ENCODE results near the gene SLC38A10. TPM values are rescaled to one million over a fixed set of nuclear protein-coding genes. Genes with fewer than 3 reads are reported as not detected.

SLC38A10 gene
- total and polyA plus RNA-seq, 10 of the 15 experiments (the other 5 are each of a cell fraction or from before 2014, with no cell fraction given), result 0.52 to 67.9 (median 22.1) TPM

DNA sequence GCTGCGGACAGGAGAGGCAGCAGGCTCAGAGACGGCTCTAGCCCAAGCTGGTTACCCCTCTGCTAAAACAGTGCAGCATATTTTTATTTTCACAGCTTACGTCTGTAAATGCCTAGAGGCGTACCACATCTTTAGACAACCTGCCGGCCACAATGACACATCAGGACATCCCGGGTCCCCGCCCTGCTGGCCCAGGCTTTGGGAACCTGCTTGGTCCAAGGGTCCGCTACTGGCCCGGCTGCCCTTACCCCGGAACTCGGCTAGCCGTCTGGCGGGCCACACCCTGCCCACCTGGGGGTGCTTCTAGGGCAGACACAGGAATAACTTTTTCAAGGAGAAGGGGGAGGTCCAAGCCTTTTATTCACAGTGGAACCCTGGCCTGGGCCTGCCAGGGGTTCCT lies 76.6 kb downstream of the SLC38A10 start:
- Histone ChIP-seq H3K79me2 (ENCODE audit: control insufficient read depth, insufficient read depth, low read length) (peaks cover 3% of the 10 kb centered on the region), H3K4me2 (ENCODE audit: control insufficient read depth, insufficient read depth) (no peak overlapping the region), H3K4me3 (no peak overlapping the region), H3K36me3 (ENCODE audit: control insufficient read depth in 2 of 2, insufficient read depth in 2 of 2, low read length in 1 of 2) (no peaks in the 10 kb centered on the region), H3K27me3 (replicated peaks in 1 of 2; ENCODE audit: control insufficient read depth in 2 of 2, insufficient read depth in 2 of 2, low read length in 1 of 2) (no peaks in the 10 kb centered on the region), H2AFZ (ENCODE audit: control insufficient read depth, low read depth, low read length) (no peak overlapping the region), H3K4me1 (ENCODE audit: control insufficient read depth, insufficient read depth, low read length) (peaks cover 6% of the 10 kb centered on the region), H3K27ac (ENCODE audit: control insufficient read depth, insufficient read depth) (no peak overlapping the region), H3K9me3 (replicated peaks; ENCODE audit: control insufficient read depth, insufficient read depth, low read length) (no peaks in the 10 kb centered on the region), H4K20me1 (ENCODE audit: control insufficient read depth, insufficient read depth) (no peaks in the 10 kb centered on the region), H3K9ac (ENCODE audit: control insufficient read depth, insufficient read depth, low read length) (no peak overlapping the region)
- TF ChIP-seq FOXM1 (IDR thresholded peaks at IDR 0.05; ENCODE audit: low read depth, low read length), result no peak
- TF ChIP-seq, protein P1, sequence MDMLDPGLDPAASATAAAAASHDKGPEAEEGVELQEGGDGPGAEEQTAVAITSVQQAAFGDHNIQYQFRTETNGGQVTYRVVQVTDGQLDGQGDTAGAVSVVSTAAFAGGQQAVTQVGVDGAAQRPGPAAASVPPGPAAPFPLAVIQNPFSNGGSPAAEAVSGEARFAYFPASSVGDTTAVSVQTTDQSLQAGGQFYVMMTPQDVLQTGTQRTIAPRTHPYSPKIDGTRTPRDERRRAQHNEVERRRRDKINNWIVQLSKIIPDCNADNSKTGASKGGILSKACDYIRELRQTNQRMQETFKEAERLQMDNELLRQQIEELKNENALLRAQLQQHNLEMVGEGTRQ (IDR thresholded peaks at IDR 0.05; ENCODE audit: borderline replicate concordance, low read depth, low read length), result no peak
- no peak for TF ChIP-seq JUND (IDR thresholded peaks at IDR 0.05; ENCODE audit: low read depth, low read length)
- intact Hi-C loops (cut with micrococcal nuclease; ENCODE audit: unreplicated experiment) (no loop called here), in situ Hi-C loops (cut with MboI) (loop anchor here (5.0 kb wide), 1 partner anchor 51 kb away; the partner anchor contains the start of genes AATK and PVALEF)
- no peak for FAIRE-seq
- no peak for DNase-seq (ENCODE audit: low read depth, low spot score)
- no TSS peak for BruUV-seq (replicated peaks)
- 93% methylated on average over 13 of the region's 13 CpGs for WGBS (ENCODE audit: insufficient coverage, insufficient replicate concordance, low lambda C conversion rate, missing lambda C conversion rate)
- RAD21 ChIA-PET (ENCODE audit: unreplicated experiment), result no interaction called here
- POLR2A ChIA-PET, result interaction anchor here (0.6 kb wide), 1 partner anchor 349 kb away, joined by 3 read pairs; no protein-coding TSS in a partner anchor
- CTCF ChIA-PET, result no interaction called here
- ATAC-seq, result no peak
- SMC1A ChIA-PET (ENCODE audit: uncharacterized antibody, unreplicated experiment), result no interaction called here

DNA sequence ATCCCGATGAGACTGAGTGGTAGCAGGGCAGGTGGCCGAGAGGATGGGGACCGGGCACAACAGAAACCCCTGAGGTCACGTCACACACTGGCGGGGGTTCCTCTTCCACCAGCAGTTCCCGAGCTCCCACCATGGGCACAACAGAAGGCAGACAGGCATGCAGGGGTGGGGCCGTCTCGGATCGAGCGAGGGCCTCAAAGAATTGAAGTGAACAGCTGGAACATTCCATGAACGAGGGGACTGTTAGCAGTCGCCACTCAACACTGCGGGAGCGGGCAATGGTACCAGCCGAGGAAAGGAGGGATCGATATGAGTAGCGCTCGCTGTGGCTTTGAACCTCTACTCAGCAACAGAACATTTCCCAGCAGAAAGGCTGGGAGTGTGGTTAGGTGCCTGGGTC lies 77.6 kb downstream of the SLC38A10 start:
- in situ Hi-C loops (cut with MboI), result loop anchor here (5.0 kb wide), 1 partner anchor 50 kb away; the partner anchor contains the start of genes AATK and PVALEF
- no peak for ATAC-seq
- Histone ChIP-seq H3K4me1 (ENCODE audit: control insufficient read depth, insufficient read depth, low read length) (peaks cover 4% of the 10 kb centered on the region), H3K79me2 (ENCODE audit: control insufficient read depth, insufficient read depth, low read length) (peaks cover 3% of the 10 kb centered on the region), H2AFZ (ENCODE audit: control insufficient read depth, low read depth, low read length) (no peak overlapping the region), H4K20me1 (ENCODE audit: control insufficient read depth, insufficient read depth) (no peaks in the 10 kb centered on the region), H3K9me3 (replicated peaks; ENCODE audit: control insufficient read depth, insufficient read depth, low read length) (no peaks in the 10 kb centered on the region), H3K27me3 (replicated peaks in 1 of 2; ENCODE audit: control insufficient read depth in 2 of 2, insufficient read depth in 2 of 2, low read length in 1 of 2) (no peaks in the 10 kb centered on the region), H3K4me3 (no peak overlapping the region), H3K4me2 (ENCODE audit: control insufficient read depth, insufficient read depth) (no peak overlapping the region), H3K27ac (ENCODE audit: control insufficient read depth, insufficient read depth) (no peak overlapping the region), H3K36me3 (ENCODE audit: control insufficient read depth in 2 of 2, insufficient read depth in 2 of 2, low read length in 1 of 2) (no peaks in the 10 kb centered on the region), H3K9ac (ENCODE audit: control insufficient read depth, insufficient read depth, low read length) (no peak overlapping the region)
- BruUV-seq (replicated peaks), result no TSS peak
- intact Hi-C loops (cut with micrococcal nuclease; ENCODE audit: unreplicated experiment), result no loop called here
- ChIA-PET RAD21 (ENCODE audit: unreplicated experiment) (no interaction called here), POLR2A (no interaction called here), CTCF (no interaction called here), SMC1A (ENCODE audit: uncharacterized antibody, unreplicated experiment) (no interaction called here)
- FAIRE-seq, result no peak
- WGBS (ENCODE audit: insufficient coverage, insufficient replicate concordance, low lambda C conversion rate, missing lambda C conversion rate), result 87% methylated on average over 18 of the region's 18 CpGs
- DNase-seq (ENCODE audit: low read depth, low spot score), result no peak
- TF ChIP-seq BRCA1 (IDR thresholded peaks at IDR 0.05; ENCODE audit: low read depth, low read length) (no peak), ZNF622 (IDR thresholded peaks at IDR 0.05) (no peak), PML (IDR thresholded peaks at IDR 0.05; ENCODE audit: low read length) (no peak), TAF1 (IDR thresholded peaks at IDR 0.05; ENCODE audit: borderline replicate concordance, low read depth, low read length) (no peak)
- TF ChIP-seq, protein P2, sequence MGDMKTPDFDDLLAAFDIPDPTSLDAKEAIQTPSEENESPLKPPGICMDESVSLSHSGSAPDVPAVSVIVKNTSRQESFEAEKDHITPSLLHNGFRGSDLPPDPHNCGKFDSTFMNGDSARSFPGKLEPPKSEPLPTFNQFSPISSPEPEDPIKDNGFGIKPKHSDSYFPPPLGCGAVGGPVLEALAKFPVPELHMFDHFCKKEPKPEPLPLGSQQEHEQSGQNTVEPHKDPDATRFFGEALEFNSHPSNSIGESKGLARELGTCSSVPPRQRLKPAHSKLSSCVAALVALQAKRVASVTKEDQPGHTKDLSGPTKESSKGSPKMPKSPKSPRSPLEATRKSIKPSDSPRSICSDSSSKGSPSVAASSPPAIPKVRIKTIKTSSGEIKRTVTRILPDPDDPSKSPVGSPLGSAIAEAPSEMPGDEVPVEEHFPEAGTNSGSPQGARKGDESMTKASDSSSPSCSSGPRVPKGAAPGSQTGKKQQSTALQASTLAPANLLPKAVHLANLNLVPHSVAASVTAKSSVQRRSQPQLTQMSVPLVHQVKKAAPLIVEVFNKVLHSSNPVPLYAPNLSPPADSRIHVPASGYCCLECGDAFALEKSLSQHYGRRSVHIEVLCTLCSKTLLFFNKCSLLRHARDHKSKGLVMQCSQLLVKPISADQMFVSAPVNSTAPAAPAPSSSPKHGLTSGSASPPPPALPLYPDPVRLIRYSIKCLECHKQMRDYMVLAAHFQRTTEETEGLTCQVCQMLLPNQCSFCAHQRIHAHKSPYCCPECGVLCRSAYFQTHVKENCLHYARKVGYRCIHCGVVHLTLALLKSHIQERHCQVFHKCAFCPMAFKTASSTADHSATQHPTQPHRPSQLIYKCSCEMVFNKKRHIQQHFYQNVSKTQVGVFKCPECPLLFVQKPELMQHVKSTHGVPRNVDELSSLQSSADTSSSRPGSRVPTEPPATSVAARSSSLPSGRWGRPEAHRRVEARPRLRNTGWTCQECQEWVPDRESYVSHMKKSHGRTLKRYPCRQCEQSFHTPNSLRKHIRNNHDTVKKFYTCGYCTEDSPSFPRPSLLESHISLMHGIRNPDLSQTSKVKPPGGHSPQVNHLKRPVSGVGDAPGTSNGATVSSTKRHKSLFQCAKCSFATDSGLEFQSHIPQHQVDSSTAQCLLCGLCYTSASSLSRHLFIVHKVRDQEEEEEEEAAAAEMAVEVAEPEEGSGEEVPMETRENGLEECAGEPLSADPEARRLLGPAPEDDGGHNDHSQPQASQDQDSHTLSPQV (IDR thresholded peaks at IDR 0.05), result no peak
- TF ChIP-seq, protein P3, sequence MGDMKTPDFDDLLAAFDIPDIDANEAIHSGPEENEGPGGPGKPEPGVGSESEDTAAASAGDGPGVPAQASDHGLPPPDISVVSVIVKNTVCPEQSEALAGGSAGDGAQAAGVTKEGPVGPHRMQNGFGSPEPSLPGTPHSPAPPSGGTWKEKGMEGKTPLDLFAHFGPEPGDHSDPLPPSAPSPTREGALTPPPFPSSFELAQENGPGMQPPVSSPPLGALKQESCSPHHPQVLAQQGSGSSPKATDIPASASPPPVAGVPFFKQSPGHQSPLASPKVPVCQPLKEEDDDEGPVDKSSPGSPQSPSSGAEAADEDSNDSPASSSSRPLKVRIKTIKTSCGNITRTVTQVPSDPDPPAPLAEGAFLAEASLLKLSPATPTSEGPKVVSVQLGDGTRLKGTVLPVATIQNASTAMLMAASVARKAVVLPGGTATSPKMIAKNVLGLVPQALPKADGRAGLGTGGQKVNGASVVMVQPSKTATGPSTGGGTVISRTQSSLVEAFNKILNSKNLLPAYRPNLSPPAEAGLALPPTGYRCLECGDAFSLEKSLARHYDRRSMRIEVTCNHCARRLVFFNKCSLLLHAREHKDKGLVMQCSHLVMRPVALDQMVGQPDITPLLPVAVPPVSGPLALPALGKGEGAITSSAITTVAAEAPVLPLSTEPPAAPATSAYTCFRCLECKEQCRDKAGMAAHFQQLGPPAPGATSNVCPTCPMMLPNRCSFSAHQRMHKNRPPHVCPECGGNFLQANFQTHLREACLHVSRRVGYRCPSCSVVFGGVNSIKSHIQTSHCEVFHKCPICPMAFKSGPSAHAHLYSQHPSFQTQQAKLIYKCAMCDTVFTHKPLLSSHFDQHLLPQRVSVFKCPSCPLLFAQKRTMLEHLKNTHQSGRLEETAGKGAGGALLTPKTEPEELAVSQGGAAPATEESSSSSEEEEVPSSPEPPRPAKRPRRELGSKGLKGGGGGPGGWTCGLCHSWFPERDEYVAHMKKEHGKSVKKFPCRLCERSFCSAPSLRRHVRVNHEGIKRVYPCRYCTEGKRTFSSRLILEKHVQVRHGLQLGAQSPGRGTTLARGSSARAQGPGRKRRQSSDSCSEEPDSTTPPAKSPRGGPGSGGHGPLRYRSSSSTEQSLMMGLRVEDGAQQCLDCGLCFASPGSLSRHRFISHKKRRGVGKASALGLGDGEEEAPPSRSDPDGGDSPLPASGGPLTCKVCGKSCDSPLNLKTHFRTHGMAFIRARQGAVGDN (IDR thresholded peaks at IDR 0.05), result no peak
